ENCODE measurements around the gene DRC1.

- no peak for TF ChIP-seq POLR2A (IDR thresholded peaks at IDR 0.05; ENCODE audit: low read depth)
- TF ChIP-seq CTCF (IDR thresholded peaks at IDR 0.05) = no peak
- TF ChIP-seq POLR2AphosphoS5 (IDR thresholded peaks at IDR 0.05) = no peak
- TF ChIP-seq EP300 (IDR thresholded peaks at IDR 0.05) = no peak
Measured at GRCh38 chr2:26471766-26472706, 70.3 kb downstream of the DRC1 start.

All from esophagus muscularis mucosa (tissue), 4 donors.